Peyer's patch (tissue), 4 donors: ENCODE data around the gene CA10. TPM values are rescaled to one million over a fixed set of nuclear protein-coding genes. Genes with fewer than 3 reads are reported as not detected.

ENCODE experiments used
- DNase-seq, 3 donors: peaks; one replicate each; pipeline ENCODE4 v3.0.0-alpha.2; 2017 to 2019
- H3K27ac ChIP-seq, 4 donors: fragments of 200-600 bp; sonication (generic); one replicate each; pipeline ENCODE4 v1.5.1; 2016 to 2019
- H3K27me3 ChIP-seq, 2 donors: fragments of 200-600 bp; sonication (generic); one replicate each; pipeline ENCODE4 v1.5.1; 2019
- H3K36me3 ChIP-seq, 3 donors: fragments of 200-600 bp; sonication (generic); one replicate each; pipeline ENCODE4 v1.5.1; 2016 to 2019
- H3K4me1 ChIP-seq, 4 donors: fragments of 200-600 bp; sonication (generic); one replicate each; pipeline ENCODE4 v1.5.1; 2016 to 2019
- H3K4me3 ChIP-seq, 4 donors: fragments of 200-600 bp; sonication (generic); 1 replicate in 3 of 4; 2 replicates in 1 of 4; pipeline ENCODE4 v1.5.1; 2016 to 2019; ENCODE audit warnings: mild to moderate bottlenecking in 1 of 4
- H3K9me3 ChIP-seq, 4 donors: fragments of 200-600 bp; sonication (generic); one replicate each; pipeline ENCODE4 v1.5.1; 2016 to 2019; ENCODE audit warnings: mild to moderate bottlenecking in 1 of 4
- POLR2A ChIP-seq, 2 donors: fragments of 450-650 bp; IDR thresholded peaks; one replicate each; pipeline ENCODE4 v1.5.1; 2017; ENCODE audit warnings: antibody characterized with exemption in 2 of 2, mild to moderate bottlenecking in 2 of 2, moderate library complexity in 2 of 2
- total RNA-seq, 4 donors: library from RNA; depleted of rRNA; stranded (reverse); fragments of >200 nt; gene quantifications; one replicate each; pipeline ENCODE4 v1.1.0, GENCODE V29; 2016
- TF ChIP-seq, protein P1 (sequence below), 6 experiments: fragments of 450-650 bp in 4 of 6; fragments of 200-600 bp in 2 of 6; sonication (generic) in 1 of 6; IDR thresholded peaks; one replicate each; pipeline ENCODE4 v1.5.1; 2017 to 2019; ENCODE audit warnings: antibody characterized with exemption in 6 of 6, mild to moderate bottlenecking in 3 of 6, moderate library complexity in 1 of 6

The CA10 gene
- total RNA-seq, 4 donors from 2014 or later = 1.4 to 1.7 TPM; not detected in 2

GRCh38 chr17:52145476-52145875, 13.0 kb downstream of the CA10 start:
- DNase-seq = no peak
- H3K4me1 ChIP-seq = no peaks in the 10 kb centered on the region
- H3K9me3 ChIP-seq = no peaks in the 10 kb centered on the region
- H3K36me3 ChIP-seq = no peaks in the 10 kb centered on the region
- no peak overlapping the region for H3K4me3 ChIP-seq
- TF ChIP-seq POLR2A (IDR thresholded peaks at IDR 0.05) = no peak
- TF ChIP-seq, protein P1, sequence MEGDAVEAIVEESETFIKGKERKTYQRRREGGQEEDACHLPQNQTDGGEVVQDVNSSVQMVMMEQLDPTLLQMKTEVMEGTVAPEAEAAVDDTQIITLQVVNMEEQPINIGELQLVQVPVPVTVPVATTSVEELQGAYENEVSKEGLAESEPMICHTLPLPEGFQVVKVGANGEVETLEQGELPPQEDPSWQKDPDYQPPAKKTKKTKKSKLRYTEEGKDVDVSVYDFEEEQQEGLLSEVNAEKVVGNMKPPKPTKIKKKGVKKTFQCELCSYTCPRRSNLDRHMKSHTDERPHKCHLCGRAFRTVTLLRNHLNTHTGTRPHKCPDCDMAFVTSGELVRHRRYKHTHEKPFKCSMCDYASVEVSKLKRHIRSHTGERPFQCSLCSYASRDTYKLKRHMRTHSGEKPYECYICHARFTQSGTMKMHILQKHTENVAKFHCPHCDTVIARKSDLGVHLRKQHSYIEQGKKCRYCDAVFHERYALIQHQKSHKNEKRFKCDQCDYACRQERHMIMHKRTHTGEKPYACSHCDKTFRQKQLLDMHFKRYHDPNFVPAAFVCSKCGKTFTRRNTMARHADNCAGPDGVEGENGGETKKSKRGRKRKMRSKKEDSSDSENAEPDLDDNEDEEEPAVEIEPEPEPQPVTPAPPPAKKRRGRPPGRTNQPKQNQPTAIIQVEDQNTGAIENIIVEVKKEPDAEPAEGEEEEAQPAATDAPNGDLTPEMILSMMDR (IDR thresholded peaks at IDR 0.05) = no peak
- H3K27ac ChIP-seq = no peak overlapping the region
- no peaks in the 10 kb centered on the region for H3K27me3 ChIP-seq

DNA sequence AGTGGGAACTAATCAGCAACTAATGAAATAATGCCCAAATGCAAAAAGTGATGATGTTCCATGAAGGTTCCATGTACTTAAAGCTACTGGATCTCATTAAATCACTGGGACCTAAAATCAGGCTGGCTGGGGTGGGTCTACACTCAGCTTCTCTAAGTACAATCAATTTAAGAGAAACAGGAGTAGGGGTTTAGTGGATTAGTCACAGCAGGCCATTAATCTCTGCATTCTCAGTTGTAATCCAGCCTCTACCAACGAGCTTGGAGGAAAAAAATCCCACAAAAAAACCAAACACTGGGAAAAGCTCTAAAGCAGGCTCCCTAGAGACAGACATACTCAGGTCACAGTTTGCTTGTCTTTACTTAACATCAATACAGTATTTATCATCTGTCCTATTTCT, 15.0 kb downstream of the CA10 start:
- Histone ChIP-seq H3K4me1 (no peaks in the 10 kb centered on the region), H3K9me3 (no peaks in the 10 kb centered on the region), H3K36me3 (no peaks in the 10 kb centered on the region), H3K4me3 (no peak overlapping the region), H3K27ac (no peak overlapping the region), H3K27me3 (no peaks in the 10 kb centered on the region)
- TF ChIP-seq, protein P1 (IDR thresholded peaks at IDR 0.05) = no peak
- TF ChIP-seq POLR2A (IDR thresholded peaks at IDR 0.05) = no peak
- DNase-seq = no peak

- Histone ChIP-seq H3K4me1 (no peaks in the 10 kb centered on the region), H3K4me3 (no peak overlapping the region), H3K9me3 (no peaks in the 10 kb centered on the region), H3K27me3 (no peaks in the 10 kb centered on the region), H3K27ac (no peak overlapping the region), H3K36me3 (no peaks in the 10 kb centered on the region)
- TF ChIP-seq, protein P1 (IDR thresholded peaks at IDR 0.05) = no peak
- no peak for TF ChIP-seq POLR2A (IDR thresholded peaks at IDR 0.05)
- DNase-seq = no peak
These were observed 17.9 kb downstream of the CA10 start for GRCh38 chr17:52140601-52141000.

DNA sequence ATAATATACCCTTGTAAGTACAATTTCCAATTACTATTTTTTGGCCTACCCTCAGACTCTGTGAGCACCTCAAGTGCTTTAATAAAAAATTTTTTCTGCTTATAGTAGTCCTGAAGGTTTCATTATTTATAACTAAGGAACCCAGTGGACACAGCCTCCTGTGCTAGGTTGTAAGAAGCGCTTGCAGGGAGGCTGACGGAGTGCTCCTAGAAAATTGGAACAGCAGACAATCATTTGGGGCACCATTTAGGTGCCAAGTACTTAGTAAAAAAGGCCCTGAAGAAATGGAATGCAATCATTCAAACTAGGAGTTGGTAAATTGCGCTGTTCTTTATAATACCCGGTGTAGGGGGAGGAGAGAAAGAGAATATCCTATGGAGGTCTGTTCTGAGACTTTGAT, 19.8 kb downstream of the CA10 start:
- H3K4me1 ChIP-seq = no peaks in the 10 kb centered on the region
- no peaks in the 10 kb centered on the region for H3K36me3 ChIP-seq
- no peak for DNase-seq
- no peaks in the 10 kb centered on the region for H3K27me3 ChIP-seq
- no peak overlapping the region for H3K4me3 ChIP-seq
- H3K9me3 ChIP-seq = no peaks in the 10 kb centered on the region
- H3K27ac ChIP-seq = no peak overlapping the region
- TF ChIP-seq, protein P1 (IDR thresholded peaks at IDR 0.05) = no peak
- no peak for TF ChIP-seq POLR2A (IDR thresholded peaks at IDR 0.05)

- no peaks in the 10 kb centered on the region for H3K36me3 ChIP-seq
- no peak overlapping the region for H3K27ac ChIP-seq
- H3K4me1 ChIP-seq = no peaks in the 10 kb centered on the region
- no peaks in the 10 kb centered on the region for H3K9me3 ChIP-seq
- no peak overlapping the region for H3K4me3 ChIP-seq
- TF ChIP-seq, protein P1 (IDR thresholded peaks at IDR 0.05) = no peak
- TF ChIP-seq POLR2A (IDR thresholded peaks at IDR 0.05) = no peak
- no peaks in the 10 kb centered on the region for H3K27me3 ChIP-seq
- DNase-seq = no peak
These were observed 20.2 kb downstream of the CA10 start for GRCh38 chr17:52138350-52138749.

DNA sequence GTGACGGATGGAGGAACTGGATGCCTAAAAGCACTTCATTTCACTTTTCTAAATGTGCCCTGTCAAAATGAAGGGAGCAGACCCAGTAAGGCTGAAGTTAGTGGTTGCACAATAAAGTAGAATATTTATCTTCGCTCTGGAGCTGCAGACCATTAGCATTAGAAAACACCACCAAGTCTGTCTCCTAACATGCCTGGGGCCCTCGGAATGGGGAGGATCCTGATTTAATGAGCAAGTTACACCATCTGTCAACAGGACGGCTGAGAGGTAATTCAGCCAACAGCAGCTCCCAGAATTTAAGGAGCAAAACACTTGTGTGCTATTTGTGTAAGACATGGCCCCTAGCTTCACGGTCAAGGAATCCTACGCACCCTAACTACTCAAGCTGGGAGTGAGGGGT, 22.3 kb downstream of the CA10 start:
- Histone ChIP-seq H3K27me3 (no peaks in the 10 kb centered on the region), H3K4me1 (no peaks in the 10 kb centered on the region), H3K4me3 (no peak overlapping the region), H3K36me3 (no peaks in the 10 kb centered on the region), H3K27ac (no peak overlapping the region), H3K9me3 (no peaks in the 10 kb centered on the region)
- no peak for TF ChIP-seq POLR2A (IDR thresholded peaks at IDR 0.05)
- TF ChIP-seq, protein P1 (IDR thresholded peaks at IDR 0.05) = no peak
- DNase-seq = no peak
